ENCODE measurements around the gene EYA3. TPM values are rescaled to one million over a fixed set of nuclear protein-coding genes. Genes with fewer than 3 reads are reported as not detected.

EYA3 gene
- total RNA-seq, 1 donor from 2014 or later: 25.3 TPM

DNA sequence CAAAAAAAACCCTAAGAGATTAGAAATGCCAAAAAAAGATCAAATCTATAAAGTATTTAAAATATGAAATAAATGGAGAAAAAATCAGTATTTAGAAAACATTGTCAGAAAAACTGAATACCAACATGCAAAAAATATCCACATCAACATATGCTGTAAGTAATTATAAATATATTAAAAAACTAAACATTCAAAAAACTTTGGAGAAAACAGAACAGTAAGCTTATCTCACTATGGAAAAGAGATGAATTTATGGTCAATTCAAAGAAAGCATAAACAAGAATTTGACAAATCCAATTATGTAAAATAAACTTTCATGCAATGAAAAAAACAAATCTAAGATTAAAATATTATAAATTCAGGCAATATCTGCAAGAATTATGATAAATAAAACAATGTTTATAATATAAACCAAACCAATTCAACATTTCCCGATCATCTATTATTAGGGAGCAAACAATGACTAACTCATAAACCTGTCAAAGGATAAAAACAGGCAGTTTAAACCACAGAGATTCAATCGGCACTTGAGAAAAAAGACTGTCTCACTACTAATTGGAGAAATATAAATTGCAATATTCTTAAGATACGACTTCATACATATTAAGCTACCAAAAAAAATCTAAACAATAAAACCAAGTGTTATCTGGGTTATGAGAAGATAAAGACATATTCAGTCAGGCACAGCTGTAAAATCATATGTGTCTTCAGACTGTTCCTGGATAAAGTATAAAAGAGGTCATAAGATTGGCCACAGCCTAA lies 21.8 kb downstream of the EYA3 start:
- Mint-ChIP-seq H3K27me3 (ENCODE audit: unreplicated experiment) (no peaks in the 10 kb centered on the region), H3K36me3 (ENCODE audit: unreplicated experiment) (no peaks in the 10 kb centered on the region), H3K4me3 (ENCODE audit: unreplicated experiment) (no peak overlapping the region), H3K4me1 (ENCODE audit: low read depth, unreplicated experiment) (no peaks in the 10 kb centered on the region), H3K27ac (ENCODE audit: unreplicated experiment) (no peak overlapping the region), H3K9me3 (ENCODE audit: unreplicated experiment) (no peaks in the 10 kb centered on the region)
- DNase-seq: no peak
- TF ChIP-seq, protein P1, sequence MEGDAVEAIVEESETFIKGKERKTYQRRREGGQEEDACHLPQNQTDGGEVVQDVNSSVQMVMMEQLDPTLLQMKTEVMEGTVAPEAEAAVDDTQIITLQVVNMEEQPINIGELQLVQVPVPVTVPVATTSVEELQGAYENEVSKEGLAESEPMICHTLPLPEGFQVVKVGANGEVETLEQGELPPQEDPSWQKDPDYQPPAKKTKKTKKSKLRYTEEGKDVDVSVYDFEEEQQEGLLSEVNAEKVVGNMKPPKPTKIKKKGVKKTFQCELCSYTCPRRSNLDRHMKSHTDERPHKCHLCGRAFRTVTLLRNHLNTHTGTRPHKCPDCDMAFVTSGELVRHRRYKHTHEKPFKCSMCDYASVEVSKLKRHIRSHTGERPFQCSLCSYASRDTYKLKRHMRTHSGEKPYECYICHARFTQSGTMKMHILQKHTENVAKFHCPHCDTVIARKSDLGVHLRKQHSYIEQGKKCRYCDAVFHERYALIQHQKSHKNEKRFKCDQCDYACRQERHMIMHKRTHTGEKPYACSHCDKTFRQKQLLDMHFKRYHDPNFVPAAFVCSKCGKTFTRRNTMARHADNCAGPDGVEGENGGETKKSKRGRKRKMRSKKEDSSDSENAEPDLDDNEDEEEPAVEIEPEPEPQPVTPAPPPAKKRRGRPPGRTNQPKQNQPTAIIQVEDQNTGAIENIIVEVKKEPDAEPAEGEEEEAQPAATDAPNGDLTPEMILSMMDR (IDR thresholded peaks at IDR 0.05; ENCODE audit: partially characterized antibody, unreplicated experiment): no peak

DNA sequence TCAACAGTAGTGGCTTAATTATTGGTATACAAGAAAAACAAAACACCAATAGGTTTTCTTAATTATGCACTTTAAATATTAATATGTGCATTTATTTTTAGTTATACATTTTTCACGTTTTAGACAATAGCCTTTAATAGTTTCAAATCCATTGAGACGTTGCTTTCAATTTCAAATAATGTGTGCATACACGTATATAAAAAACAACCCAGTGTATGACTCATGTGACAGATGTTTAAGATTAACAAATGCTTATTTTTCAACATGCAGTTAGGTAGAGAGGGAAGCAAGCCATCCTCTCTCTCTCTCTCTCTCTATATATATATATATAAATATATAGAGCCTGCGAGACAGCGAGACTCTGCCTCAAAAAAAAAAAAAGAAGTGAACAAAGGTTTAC lies 24.3 kb downstream of the EYA3 start:
- TF ChIP-seq, protein P1 (IDR thresholded peaks at IDR 0.05; ENCODE audit: partially characterized antibody, unreplicated experiment): no peak
- no peaks in the 10 kb centered on the region for H3K36me3 Mint-ChIP-seq (ENCODE audit: unreplicated experiment)
- no peak overlapping the region for H3K4me3 Mint-ChIP-seq (ENCODE audit: unreplicated experiment)
- H3K9me3 Mint-ChIP-seq (ENCODE audit: unreplicated experiment): no peaks in the 10 kb centered on the region
- DNase-seq: no peak
- H3K4me1 Mint-ChIP-seq (ENCODE audit: low read depth, unreplicated experiment): peaks cover 1% of the 10 kb centered on the region
- no peaks in the 10 kb centered on the region for H3K27me3 Mint-ChIP-seq (ENCODE audit: unreplicated experiment)
- H3K27ac Mint-ChIP-seq (ENCODE audit: unreplicated experiment): no peak overlapping the region

DNA sequence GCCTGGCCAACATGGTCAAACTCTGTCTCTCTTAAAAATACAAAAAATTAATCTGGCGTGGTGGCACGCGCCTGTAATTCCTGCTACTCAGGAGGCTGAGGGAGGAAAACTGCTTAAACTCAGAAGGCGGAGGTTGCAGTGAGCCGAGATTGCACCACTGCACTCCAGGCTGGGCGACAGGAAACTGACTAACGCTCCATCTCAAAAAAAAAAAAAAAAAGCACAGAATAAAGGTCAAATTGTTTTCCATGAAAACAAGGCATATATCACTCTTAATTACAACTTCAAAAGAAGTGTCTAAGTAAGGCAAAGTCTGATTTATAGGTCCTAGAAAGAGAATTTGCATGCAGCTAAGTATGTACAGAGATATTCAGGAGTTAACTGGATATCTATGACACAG lies 25.6 kb downstream of the EYA3 start:
- Mint-ChIP-seq H3K4me1 (ENCODE audit: low read depth, unreplicated experiment) (peaks cover 2% of the 10 kb centered on the region), H3K9me3 (ENCODE audit: unreplicated experiment) (no peaks in the 10 kb centered on the region), H3K27me3 (ENCODE audit: unreplicated experiment) (no peaks in the 10 kb centered on the region), H3K4me3 (ENCODE audit: unreplicated experiment) (no peak overlapping the region), H3K36me3 (ENCODE audit: unreplicated experiment) (no peaks in the 10 kb centered on the region), H3K27ac (ENCODE audit: unreplicated experiment) (no peak overlapping the region)
- TF ChIP-seq, protein P1 (IDR thresholded peaks at IDR 0.05; ENCODE audit: partially characterized antibody, unreplicated experiment): no peak
- DNase-seq: no peak

DNA sequence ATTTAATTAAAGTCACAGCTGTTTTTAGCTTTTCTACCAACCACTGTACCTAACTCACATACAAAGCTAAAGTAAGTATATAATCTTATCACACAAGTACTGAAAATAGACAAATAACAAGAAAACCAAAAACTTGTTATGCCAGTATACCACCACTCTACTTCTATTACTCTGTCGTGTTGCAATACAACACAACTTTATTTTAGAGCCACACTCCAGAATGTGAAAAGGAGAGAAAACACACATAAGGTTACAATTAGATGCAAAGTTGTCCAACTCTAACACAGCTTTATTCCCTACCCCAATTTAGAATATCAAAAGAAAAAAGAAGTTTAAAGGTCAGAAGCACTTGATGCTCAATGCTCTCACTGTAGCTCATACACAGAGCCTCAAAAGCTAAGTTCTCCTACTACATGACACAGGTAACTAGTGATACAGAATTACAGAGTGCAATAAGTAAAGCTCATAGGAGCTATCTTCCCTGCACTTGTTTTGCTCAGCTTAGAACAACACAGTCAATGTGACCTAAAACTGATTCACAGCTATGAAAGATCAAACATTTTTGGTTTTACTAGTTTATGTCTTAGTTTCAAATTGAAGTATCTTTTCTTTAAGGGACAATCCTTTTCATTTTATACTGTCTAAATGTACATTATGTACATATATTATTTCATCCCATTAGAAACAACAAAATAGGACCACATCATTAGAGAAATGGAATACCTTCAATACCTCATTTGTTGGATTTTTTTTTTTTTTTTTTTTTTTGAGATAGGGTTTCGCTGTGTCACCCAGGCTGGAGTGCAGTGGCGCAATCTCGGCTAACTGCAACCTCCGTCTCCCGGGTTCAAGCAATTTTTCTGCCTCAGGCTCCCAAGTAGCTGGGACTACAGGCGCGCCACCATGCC lies 29.2 kb downstream of the EYA3 start:
- no peaks in the 10 kb centered on the region for H3K9me3 Mint-ChIP-seq (ENCODE audit: unreplicated experiment)
- H3K4me3 Mint-ChIP-seq (ENCODE audit: unreplicated experiment): no peak overlapping the region
- no peaks in the 10 kb centered on the region for H3K27me3 Mint-ChIP-seq (ENCODE audit: unreplicated experiment)
- no peak for DNase-seq
- TF ChIP-seq, protein P1 (IDR thresholded peaks at IDR 0.05; ENCODE audit: partially characterized antibody, unreplicated experiment): no peak
- H3K4me1 Mint-ChIP-seq (ENCODE audit: low read depth, unreplicated experiment): peaks cover 2% of the 10 kb centered on the region
- no peak overlapping the region for H3K27ac Mint-ChIP-seq (ENCODE audit: unreplicated experiment)
- H3K36me3 Mint-ChIP-seq (ENCODE audit: unreplicated experiment): no peaks in the 10 kb centered on the region

DNA sequence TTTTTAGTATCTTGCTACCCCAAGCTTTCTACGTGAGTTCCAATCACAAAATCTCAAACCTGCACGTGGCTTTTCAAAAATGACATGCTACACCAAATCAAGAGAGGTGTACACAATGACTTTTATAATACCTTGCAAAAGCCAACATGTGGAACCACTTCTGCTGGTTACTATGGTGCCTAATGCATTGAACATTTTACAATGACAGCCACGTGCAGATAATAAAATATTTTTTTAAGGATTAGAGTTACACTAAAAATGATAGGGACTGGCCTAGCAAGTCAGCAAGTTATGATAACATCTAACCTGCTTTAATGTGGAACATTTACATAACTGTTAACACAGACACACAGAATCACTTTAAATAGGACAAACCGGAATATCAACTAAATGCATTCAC lies 30.2 kb downstream of the EYA3 start:
- H3K27me3 Mint-ChIP-seq (ENCODE audit: unreplicated experiment): no peaks in the 10 kb centered on the region
- TF ChIP-seq, protein P1 (IDR thresholded peaks at IDR 0.05; ENCODE audit: partially characterized antibody, unreplicated experiment): no peak
- H3K4me3 Mint-ChIP-seq (ENCODE audit: unreplicated experiment): no peak overlapping the region
- no peaks in the 10 kb centered on the region for H3K36me3 Mint-ChIP-seq (ENCODE audit: unreplicated experiment)
- no peak for DNase-seq
- H3K27ac Mint-ChIP-seq (ENCODE audit: unreplicated experiment): no peak overlapping the region
- no peaks in the 10 kb centered on the region for H3K9me3 Mint-ChIP-seq (ENCODE audit: unreplicated experiment)
- H3K4me1 Mint-ChIP-seq (ENCODE audit: low read depth, unreplicated experiment): peaks cover 2% of the 10 kb centered on the region

Data from glutamatergic neuron (in vitro differentiated cells).